ENCODE data around the gene IL33. TPM values are rescaled to one million over a fixed set of nuclear protein-coding genes. Genes with fewer than 3 reads are reported as not detected.

The IL33 gene
- total RNA-seq, 1 donor from 2014 or later: 0.84 TPM

- no peaks in the 10 kb centered on the region for H3K36me3 ChIP-seq (ENCODE audit: control insufficient read depth, insufficient read depth, low read length)
- H3K4me3 ChIP-seq (ENCODE audit: low read depth, low read length): no peak overlapping the region
- H3K27me3 ChIP-seq (ENCODE audit: control insufficient read depth, insufficient read depth, low read length): no peaks in the 10 kb centered on the region
- peak; percentile 10 for DNase-seq (ENCODE audit: low read depth)
- TF ChIP-seq CTCF (IDR thresholded peaks at IDR 0.05; ENCODE audit: insufficient read depth, low read length, poor library complexity, severe bottlenecking): peak; percentile 49
Observed at GRCh38 chr9:6305954-6306563, 90.5 kb downstream of the IL33 start.

Other genes with a start within 250 kb of the IL33 start
- gene RANBP6, start 200.2 kb upstream of the IL33 start, total RNA-seq: 21.0 and 24.0 TPM in 2 replicates
- gene TPD52L3, start 112.6 kb downstream of the IL33 start, total RNA-seq: not detected in 2 replicates
- 31.9 and 32.9 TPM in 2 replicates for gene UHRF2, start 197.4 kb downstream of the IL33 start, total RNA-seq